AG09319 (cell line): ENCODE data around the gene TMEM51.

ENCODE experiments used
- DNase-seq: peaks from one replicate; pipeline ENCODE4 v3.0.0-alpha.2; 2010; ENCODE audit warnings: low read depth; ENCODE audit errors: extremely low read depth
- TF ChIP-seq, protein P1 (sequence below): IDR thresholded peaks from 2 replicates; pipeline ENCODE4 v1.5.1; 2011; ENCODE audit warnings: low read depth, mild to moderate bottlenecking, inconsistent platforms, low read length, moderate library complexity

Gene TMEM51

DNA sequence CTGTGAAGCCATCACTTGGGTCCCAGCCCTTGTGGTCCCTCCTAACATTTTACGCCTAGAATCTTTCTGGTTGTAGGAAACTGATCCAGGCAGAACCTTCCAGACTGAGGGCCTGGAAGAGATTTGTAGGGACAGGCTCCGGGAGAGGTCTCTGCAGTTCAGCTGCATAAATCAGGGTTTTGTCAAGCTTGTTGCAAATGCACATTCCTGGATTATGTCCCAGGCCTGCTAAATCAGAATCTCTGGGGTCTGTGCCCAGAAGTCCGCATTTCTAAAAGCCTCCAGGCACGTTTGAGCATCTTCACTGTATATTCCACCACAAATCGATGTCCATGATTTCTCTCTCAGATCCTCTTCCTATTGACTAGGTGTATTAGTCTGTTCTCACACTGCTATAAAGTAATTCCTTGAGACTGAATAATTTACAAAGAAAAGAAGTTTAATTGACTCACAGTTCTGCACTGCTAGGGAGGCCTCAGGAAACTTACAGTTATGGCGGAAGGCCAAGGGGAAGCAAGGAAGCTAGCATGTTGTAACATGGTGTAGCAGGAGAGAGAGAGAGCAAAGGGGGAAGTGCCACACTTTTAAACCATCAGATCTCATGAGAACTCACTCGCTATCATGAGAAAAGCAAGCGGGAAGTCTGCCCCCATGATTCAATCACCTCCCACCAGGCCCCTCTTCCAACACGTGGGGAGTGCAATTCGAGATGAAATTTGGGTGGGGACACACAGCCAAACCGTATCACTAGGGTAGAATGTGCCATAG, 92.2 kb downstream of the TMEM51 start:
- no peak for DNase-seq
- TF ChIP-seq, protein P1, sequence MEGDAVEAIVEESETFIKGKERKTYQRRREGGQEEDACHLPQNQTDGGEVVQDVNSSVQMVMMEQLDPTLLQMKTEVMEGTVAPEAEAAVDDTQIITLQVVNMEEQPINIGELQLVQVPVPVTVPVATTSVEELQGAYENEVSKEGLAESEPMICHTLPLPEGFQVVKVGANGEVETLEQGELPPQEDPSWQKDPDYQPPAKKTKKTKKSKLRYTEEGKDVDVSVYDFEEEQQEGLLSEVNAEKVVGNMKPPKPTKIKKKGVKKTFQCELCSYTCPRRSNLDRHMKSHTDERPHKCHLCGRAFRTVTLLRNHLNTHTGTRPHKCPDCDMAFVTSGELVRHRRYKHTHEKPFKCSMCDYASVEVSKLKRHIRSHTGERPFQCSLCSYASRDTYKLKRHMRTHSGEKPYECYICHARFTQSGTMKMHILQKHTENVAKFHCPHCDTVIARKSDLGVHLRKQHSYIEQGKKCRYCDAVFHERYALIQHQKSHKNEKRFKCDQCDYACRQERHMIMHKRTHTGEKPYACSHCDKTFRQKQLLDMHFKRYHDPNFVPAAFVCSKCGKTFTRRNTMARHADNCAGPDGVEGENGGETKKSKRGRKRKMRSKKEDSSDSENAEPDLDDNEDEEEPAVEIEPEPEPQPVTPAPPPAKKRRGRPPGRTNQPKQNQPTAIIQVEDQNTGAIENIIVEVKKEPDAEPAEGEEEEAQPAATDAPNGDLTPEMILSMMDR = no peak

DNA sequence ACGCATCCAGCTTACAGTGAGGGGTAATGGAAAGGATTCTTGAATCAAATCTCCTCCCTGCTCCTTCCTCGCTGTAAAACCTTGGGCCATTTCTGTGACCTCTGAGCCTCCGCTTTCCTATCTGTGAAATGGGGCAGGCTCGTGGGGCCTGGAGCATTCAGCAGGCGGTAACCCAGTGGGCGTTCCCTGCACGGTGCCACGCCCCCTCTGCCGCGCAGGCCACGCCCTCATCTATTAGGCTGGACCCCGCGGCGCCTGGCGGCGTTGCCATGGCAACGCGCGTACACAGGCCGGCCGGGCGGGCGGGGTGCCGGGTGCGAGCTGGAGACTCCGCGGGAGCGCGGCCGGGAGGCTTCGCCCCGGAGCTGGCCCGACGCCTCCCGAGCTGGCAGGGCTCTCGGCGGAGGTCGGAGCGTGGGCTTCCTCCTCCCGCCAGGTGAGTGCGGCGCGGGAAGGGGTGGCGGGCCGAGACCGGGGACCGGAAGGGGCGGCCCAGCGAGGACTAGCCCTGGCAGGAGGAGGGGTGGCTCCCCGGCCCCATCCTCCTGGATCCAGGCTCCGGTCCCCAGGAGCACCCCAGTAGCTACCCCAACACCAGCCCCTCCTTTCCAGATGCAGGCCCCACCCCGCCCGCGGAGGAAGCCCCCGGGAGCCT, 93.5 kb downstream of the TMEM51 start, which contains the start of gene FHAD1:
Gene FHAD1 (plus strand): TSS at position 264 of the 655 bp plus-strand sequence. CDS start 4,562 bp downstream, outside the sequence.
- TF ChIP-seq, protein P1 = no peak
- DNase-seq = no peak

DNA sequence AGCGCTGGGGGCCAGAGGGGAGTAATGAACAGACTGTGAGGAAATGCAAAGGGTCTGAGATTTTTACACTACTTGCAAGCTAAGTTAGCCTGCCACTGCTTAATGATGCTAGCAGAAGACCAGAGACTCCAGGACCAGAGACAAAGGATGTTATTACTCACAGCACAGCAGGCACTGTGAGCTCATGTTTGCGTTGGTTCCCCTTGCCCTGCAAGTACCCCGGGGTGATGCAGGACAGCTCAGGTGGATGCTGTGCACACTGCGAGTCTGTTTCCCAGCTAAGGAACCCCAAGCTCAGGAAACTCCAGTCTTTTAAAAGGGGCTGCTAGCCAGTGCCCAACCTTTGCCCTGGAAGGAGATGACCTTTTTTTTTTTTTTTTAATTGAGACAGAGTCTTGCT, 94.7 kb downstream of the TMEM51 start:
- TF ChIP-seq, protein P1 = no peak
- no peak for DNase-seq

DNA sequence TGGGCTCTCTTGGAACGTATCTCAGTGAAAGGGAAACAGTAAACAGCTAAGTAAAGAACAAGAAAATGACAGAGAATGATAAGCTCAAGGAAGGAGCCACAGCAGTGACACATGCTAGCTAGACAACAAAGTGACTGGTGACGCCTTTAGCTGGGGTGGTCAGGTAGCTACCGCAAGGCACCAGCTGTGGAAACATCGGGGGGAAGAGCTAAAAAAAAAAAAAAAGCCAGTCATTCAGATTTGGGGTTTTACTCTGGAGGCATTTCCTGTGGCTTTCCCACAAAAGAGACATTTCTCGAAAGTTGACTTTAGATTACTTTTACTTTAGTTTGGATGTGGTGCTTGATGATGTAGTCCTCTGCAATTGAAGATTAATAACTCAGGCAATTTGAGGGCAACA, 95.5 kb downstream of the TMEM51 start:
- TF ChIP-seq, protein P1 = no peak

DNA sequence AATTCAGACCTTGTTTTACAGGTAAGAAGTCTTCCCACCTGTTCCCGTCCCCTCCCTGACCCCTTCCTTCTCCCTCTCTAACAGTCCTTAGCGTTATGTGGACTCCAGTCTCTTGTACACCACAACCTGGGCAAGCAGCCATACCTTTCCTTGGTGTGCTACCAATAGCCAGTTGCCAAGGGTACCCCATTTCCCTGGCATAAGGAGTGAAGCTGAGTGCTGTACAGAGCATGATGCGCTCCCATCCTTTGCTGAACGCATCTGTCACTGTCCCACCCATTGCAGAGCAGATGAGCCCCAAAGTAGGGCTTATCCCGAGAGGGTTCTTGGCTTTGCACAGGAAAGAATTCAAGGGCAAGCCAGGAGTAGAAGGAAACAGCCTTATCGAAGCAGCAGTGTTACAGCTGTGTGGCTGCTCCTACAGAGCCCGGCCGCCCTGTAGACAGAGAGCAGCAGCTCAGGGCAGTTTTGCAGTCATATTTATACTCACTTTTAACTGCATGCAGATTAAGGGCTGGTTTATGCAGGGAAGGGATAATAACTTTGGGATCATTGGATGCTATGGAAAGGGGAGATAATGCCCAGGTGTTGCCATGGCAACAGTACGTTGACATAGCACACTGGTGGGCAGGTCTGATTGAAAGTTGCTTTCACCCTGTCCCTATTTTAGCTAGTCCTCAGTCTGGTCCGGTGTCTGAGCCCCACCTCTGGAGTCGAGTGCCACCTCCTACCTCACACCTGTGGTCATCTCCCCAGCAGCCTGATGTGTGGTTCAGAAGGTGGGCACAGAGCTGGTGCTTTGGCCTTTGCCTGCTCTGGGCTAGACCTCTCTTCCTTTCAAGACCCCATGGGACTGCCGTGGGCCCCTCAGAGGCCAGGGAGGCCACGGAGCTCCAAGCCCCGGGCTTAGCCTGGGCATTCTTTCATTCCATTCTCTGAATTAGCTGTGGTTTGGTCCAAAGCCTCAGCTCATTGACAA, 98.6 kb downstream of the TMEM51 start:
- no peak for DNase-seq
- TF ChIP-seq, protein P1 = no peak

More for the DNA sequence above, 95.5 kb downstream of the TMEM51 start:
- no peak for DNase-seq

DNA sequence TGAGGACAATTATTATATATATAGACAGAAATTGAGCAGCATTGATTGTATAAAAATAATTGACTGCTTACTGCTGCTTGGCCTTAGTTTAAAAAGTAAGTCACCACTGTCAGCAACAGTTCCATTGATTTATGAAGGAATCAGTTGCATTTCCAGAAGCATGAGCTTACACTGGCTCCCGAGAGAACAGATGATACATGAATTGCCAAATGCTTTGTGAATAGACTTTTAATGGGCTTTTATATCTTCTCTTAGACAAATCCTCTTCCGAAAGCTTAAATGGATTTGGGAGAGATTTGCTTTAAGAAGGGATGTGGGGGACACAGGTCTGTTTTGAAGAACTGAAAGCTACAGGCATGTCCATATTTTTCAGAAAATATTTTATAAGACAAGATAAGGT, 101.0 kb downstream of the TMEM51 start:
- no peak for DNase-seq
- TF ChIP-seq, protein P1 = no peak
